HG03354 (cell line): ENCODE data around the gene TCL1A.
"Not testable (repeated sequence)": the region's sequence is repeated elsewhere in the genome, so short reads cannot be mapped to it uniquely, and the experiment has no call there.

Source experiments
- ATAC-seq: cut with Tn5 transposase; IDR thresholded peaks from one replicate; pipeline ENCODE4 v1.9.1; 2021; ENCODE audit warnings: mild to moderate bottlenecking; ENCODE audit not compliant: unreplicated experiment, poor library complexity, severe bottlenecking

The TCL1A gene

GRCh38 chr14:95713596-95714371 is at the start of gene TCL1A:
TCL1A (minus strand) TSS chr14:95714125; CDS start chr14:95714066, 59 bp downstream.
- peak; percentile 69 for ATAC-seq

- not testable (repeated sequence) for ATAC-seq
These were observed 49.1 kb upstream of the TCL1A start for GRCh38 chr14:95763032-95763431.

- no peak for ATAC-seq
These were observed 47.5 kb upstream of the TCL1A start for GRCh38 chr14:95761436-95761835.

GRCh38 chr14:95760596-95760995 is 46.7 kb upstream of the TCL1A start:
- no peak for ATAC-seq

GRCh38 chr14:95759941-95760340 is 46.0 kb upstream of the TCL1A start:
- ATAC-seq: no peak

GRCh38 chr14:95758331-95758730 is 44.4 kb upstream of the TCL1A start:
- ATAC-seq: no peak

- ATAC-seq: no peak
These were observed 42.8 kb upstream of the TCL1A start for GRCh38 chr14:95756751-95757150.

- ATAC-seq: no peak
These were observed 42.2 kb upstream of the TCL1A start for GRCh38 chr14:95756127-95756526.

GRCh38 chr14:95741781-95742180 is 27.9 kb upstream of the TCL1A start:
- ATAC-seq: no peak

GRCh38 chr14:95741038-95741490 is 27.1 kb upstream of the TCL1A start:
- ATAC-seq: no peak

GRCh38 chr14:95739356-95739755 is 25.4 kb upstream of the TCL1A start:
- ATAC-seq: no peak

- no peak for ATAC-seq
These were observed 19.3 kb upstream of the TCL1A start for GRCh38 chr14:95733212-95733611.

- ATAC-seq: no peak
These were observed 16.2 kb upstream of the TCL1A start for GRCh38 chr14:95730126-95730525.

- peak; percentile 57 for ATAC-seq
These were observed 15.6 kb upstream of the TCL1A start for GRCh38 chr14:95729402-95730028.

GRCh38 chr14:95727056-95727700 is 13.3 kb upstream of the TCL1A start:
- no peak for ATAC-seq

- peak; percentile 88 for ATAC-seq
These were observed 11.9 kb upstream of the TCL1A start for GRCh38 chr14:95725685-95726336.

- ATAC-seq: no peak
These were observed 8.7 kb upstream of the TCL1A start for GRCh38 chr14:95722525-95723190.

- no peak for ATAC-seq
These were observed 1.5 kb downstream of the TCL1A start for GRCh38 chr14:95712398-95712797.

- ATAC-seq: peak; percentile 33
These were observed 2.3 kb downstream of the TCL1A start for GRCh38 chr14:95711476-95712176.
